PC-3 (cell line): ENCODE measurements around the gene RASL11B. TPM values are rescaled to one million over a fixed set of nuclear protein-coding genes. Genes with fewer than 3 reads are reported as not detected.

Experiments used
- ATAC-seq: fragments of 200-7000 bp; cut with Tn5 transposase; 2 replicates; pipeline ENCODE4 v1.9.1; 2020; ENCODE audit warnings: mild to moderate bottlenecking, moderate library complexity
- BruUV-seq: library from RNA; stranded (reverse); fragments of 400-500 nt; replicated peaks from 2 replicates; lab custom pipeline; 2021; lab: Mats Ljungman, UMichigan
- CTCF ChIA-PET: fragments of 300-600 bp; sonication (Branson Sonifier 250); formaldehyde crosslinking; loops from one replicate; lab custom pipeline; 2022; ENCODE audit warnings: antibody characterized with exemption; lab: Charles Lee
- POLR2A ChIA-PET: fragments of 300-600 bp; sonication (Branson Sonifier 250); formaldehyde crosslinking; loops from one replicate; lab custom pipeline; 2022; ENCODE audit warnings: antibody characterized with exemption; ENCODE audit not compliant: unreplicated experiment; lab: Charles Lee
- DNase-seq: peaks from one replicate; pipeline ENCODE4 v3.0.0-alpha.2; 2015
- H2AFZ ChIP-seq: fragments of 300-600 bp; sonication (generic); 2 replicates; pipeline ENCODE4 v1.6.0; 2016; ENCODE audit warnings: antibody characterized with exemption, low read length
- H3F3A ChIP-seq: fragments of 300-600 bp; sonication (generic); one replicate; pipeline ENCODE4 v1.6.0; 2017; ENCODE audit warnings: antibody characterized with exemption, low read length, control low read depth, mild to moderate bottlenecking; ENCODE audit not compliant: unreplicated experiment
- H3K27ac ChIP-seq: fragments of 300-600 bp; sonication (generic); 2 replicates; pipeline ENCODE4 v1.5.1; 2016; ENCODE audit warnings: mild to moderate bottlenecking, low read length
- H3K27me3 ChIP-seq: fragments of 300-600 bp; sonication (generic); 2 replicates; pipeline ENCODE4 v1.6.1; 2016; ENCODE audit warnings: low read length, mixed read lengths
- H3K36me3 ChIP-seq: fragments of 300-600 bp; sonication (generic); 2 replicates; pipeline ENCODE4 v1.6.1; 2016; ENCODE audit warnings: low read depth, mixed run types, low read length, mixed read lengths
- H3K4me1 ChIP-seq: fragments of 300-600 bp; sonication (generic); 2 replicates; pipeline ENCODE4 v1.5.1; 2016; ENCODE audit warnings: low read length; ENCODE audit not compliant: insufficient read depth
- H3K4me2 ChIP-seq: fragments of 300-600 bp; sonication (generic); 2 replicates; pipeline ENCODE4 v1.6.0; 2016; ENCODE audit warnings: low read length
- H3K4me3 ChIP-seq: fragments of 300-600 bp; sonication (generic); 2 replicates; pipeline ENCODE4 v1.5.1; 2016; ENCODE audit warnings: mild to moderate bottlenecking, low read length, mixed read lengths
- H3K79me2 ChIP-seq: fragments of 300-600 bp; sonication (generic); 2 replicates; pipeline ENCODE4 v1.6.1; 2017; ENCODE audit warnings: low read length, mixed read lengths
- H3K9ac ChIP-seq: fragments of 300-600 bp; sonication (generic); 2 replicates; pipeline ENCODE4 v1.6.0; 2016; ENCODE audit warnings: mild to moderate bottlenecking, low read length
- H3K9me2 ChIP-seq: fragments of 300-600 bp; sonication (generic); replicated peaks from 2 replicates; pipeline ENCODE4 v1.6.1; 2016; ENCODE audit warnings: mixed run types, low read length, mixed read lengths
- H3K9me3 ChIP-seq: fragments of 300-600 bp; sonication (generic); 2 replicates; pipeline ENCODE4 v1.6.1; 2016; ENCODE audit warnings: low read length, mixed read lengths
- H4K20me1 ChIP-seq: fragments of 300-600 bp; sonication (generic); 2 replicates; pipeline ENCODE4 v1.6.1; 2016; ENCODE audit warnings: low read length, mixed read lengths
- CTCF ChIP-seq: fragments of 300-600 bp; sonication (generic); conservative IDR thresholded peaks from 2 replicates; pipeline ENCODE4 v1.5.1; 2017; ENCODE audit warnings: antibody characterized with exemption, low read depth, mild to moderate bottlenecking, low read length
- EZH2 ChIP-seq: fragments of 300-600 bp; sonication (generic); IDR thresholded peaks from one replicate; pipeline ENCODE4 v1.6.1; 2017; ENCODE audit warnings: antibody characterized with exemption, mild to moderate bottlenecking, low read length; ENCODE audit not compliant: unreplicated experiment
- EZH2phosphoT487 ChIP-seq: fragments of 300-600 bp; sonication (generic); IDR thresholded peaks from 2 replicates; pipeline ENCODE4 v1.6.1; 2018; ENCODE audit warnings: mild to moderate bottlenecking, antibody characterized with exemption, low read length, borderline replicate concordance
- intact Hi-C: fragments of 100-400 bp; cut with micrococcal nuclease; formaldehyde crosslinking; loops from 2 replicates; pipeline ENCODE4 v1.9.0; 2023
- total RNA-seq: library from RNA; depleted of rRNA; stranded (reverse); fragments of >200 nt; gene quantifications from 2 replicates; pipeline ENCODE4 v1.2.3, GENCODE V29; 2014

RASL11B gene
- total RNA-seq, 1 experiment from 2014 or later: 0.07 TPM

- BruUV-seq: no TSS peak
- no peaks in the 10 kb centered on the region for H3K27me3 ChIP-seq
- no peaks in the 10 kb centered on the region for H3F3A ChIP-seq
- no peaks in the 10 kb centered on the region for H3K9me3 ChIP-seq
- no peaks in the 10 kb centered on the region for H3K9me2 ChIP-seq
- no peaks in the 10 kb centered on the region for H3K36me3 ChIP-seq
- CTCF ChIA-PET: no interaction called here
- H2AFZ ChIP-seq: peak overlapping the region; percentile 41; the same call in 1 of the 2 replicates
- no peak overlapping the region for H3K27ac ChIP-seq
- POLR2A ChIA-PET: interaction anchor here (0.7 kb wide), 1 partner anchor 117 kb away, joined by 9 read pairs; no protein-coding TSS in a partner anchor
- no peaks in the 10 kb centered on the region for H4K20me1 ChIP-seq
- ATAC-seq: no peak
- H3K9ac ChIP-seq: no peak overlapping the region
- H3K4me1 ChIP-seq: peaks cover 23% of the 10 kb centered on the region
- peak overlapping the region; percentile 65; the same call in 1 of the 2 replicates for H3K4me2 ChIP-seq
- intact Hi-C loops: loop anchor here (10.0 kb wide), 1 partner anchor 64 kb away; no protein-coding TSS in a partner anchor
- no peaks in the 10 kb centered on the region for H3K79me2 ChIP-seq
- no peak for TF ChIP-seq EZH2phosphoT487
- no peak for TF ChIP-seq CTCF
- TF ChIP-seq EZH2: no peak
- DNase-seq: no peak
- H3K4me3 ChIP-seq: no peak overlapping the region
Observed at GRCh38 chr4:52838729-52839586, 23.2 kb upstream of the RASL11B start.

GRCh38 chr4:52840531-52841370 lies 21.4 kb upstream of the RASL11B start:
- no peaks in the 10 kb centered on the region for H3K9me3 ChIP-seq
- no peaks in the 10 kb centered on the region for H3K79me2 ChIP-seq
- H4K20me1 ChIP-seq: no peaks in the 10 kb centered on the region
- no peaks in the 10 kb centered on the region for H3K36me3 ChIP-seq
- intact Hi-C loops: no loop called here
- no TSS peak for BruUV-seq
- ChIA-PET CTCF (interaction anchor here (0.6 kb wide), 1 partner anchor 97 kb away, joined by 3 read pairs; no protein-coding TSS in a partner anchor), POLR2A (no interaction called here)
- H3K4me3 ChIP-seq: no peak overlapping the region
- TF ChIP-seq EZH2: no peak
- peaks cover 23% of the 10 kb centered on the region for H3K4me1 ChIP-seq
- no peak for ATAC-seq
- H3F3A ChIP-seq: no peaks in the 10 kb centered on the region
- no peaks in the 10 kb centered on the region for H3K9me2 ChIP-seq
- DNase-seq: peak; percentile 23
- no peak overlapping the region for H2AFZ ChIP-seq
- no peaks in the 10 kb centered on the region for H3K27me3 ChIP-seq
- no peak overlapping the region for H3K27ac ChIP-seq
- no peak overlapping the region for H3K9ac ChIP-seq
- H3K4me2 ChIP-seq: no peak overlapping the region

GRCh38 chr4:52841682-52842456 lies 20.2 kb upstream of the RASL11B start:
- H3K4me2 ChIP-seq: no peak overlapping the region
- intact Hi-C loops: no loop called here
- no peak for ATAC-seq
- H3K27ac ChIP-seq: no peak overlapping the region
- peaks cover 23% of the 10 kb centered on the region for H3K4me1 ChIP-seq
- no peaks in the 10 kb centered on the region for H3K27me3 ChIP-seq
- ChIA-PET POLR2A (no interaction called here), CTCF (interaction anchor here (0.6 kb wide), 1 partner anchor 96 kb away, joined by 3 read pairs; no protein-coding TSS in a partner anchor)
- TF ChIP-seq CTCF: no peak
- no peak for TF ChIP-seq EZH2phosphoT487
- TF ChIP-seq EZH2: no peak
- BruUV-seq: no TSS peak
- no peaks in the 10 kb centered on the region for H3K79me2 ChIP-seq
- H3K36me3 ChIP-seq: no peaks in the 10 kb centered on the region
- DNase-seq: no peak
- H2AFZ ChIP-seq: no peak overlapping the region
- H3K4me3 ChIP-seq: no peak overlapping the region
- no peaks in the 10 kb centered on the region for H4K20me1 ChIP-seq
- H3F3A ChIP-seq: no peaks in the 10 kb centered on the region
- no peaks in the 10 kb centered on the region for H3K9me3 ChIP-seq
- no peak overlapping the region for H3K9ac ChIP-seq
- H3K9me2 ChIP-seq: no peaks in the 10 kb centered on the region
